SJCRH30 (cell line): ENCODE measurements around the gene MTX1. TPM values are rescaled to one million over a fixed set of nuclear protein-coding genes. Genes with fewer than 3 reads are reported as not detected.
A peak's percentile ranks its signal among the peaks of the same experiment; 100 is the strongest.
"Not testable (repeated sequence)": the region's sequence is repeated elsewhere in the genome, so short reads cannot be mapped to it uniquely, and the experiment has no call there.

ENCODE experiments used
- DNase-seq, 2 experiments: peaks; one replicate each; pipeline ENCODE4 v3.0.0-alpha.2; 2015 to 2020
- H3K27ac ChIP-seq: fragments of 250-450 bp; sonication (Bioruptor Pico); 2 replicates; pipeline ENCODE4 v1.5.1; 2020; ENCODE audit warnings: mild to moderate bottlenecking, moderate library complexity
- H3K27me3 ChIP-seq: fragments of 250-450 bp; sonication (Bioruptor Pico); 2 replicates; pipeline ENCODE4 v1.5.1; 2020; ENCODE audit warnings: mild to moderate bottlenecking, moderate library complexity
- H3K36me3 ChIP-seq: fragments of 250-450 bp; sonication (Bioruptor Pico); 2 replicates; pipeline ENCODE4 v1.5.1; 2020; ENCODE audit warnings: mild to moderate bottlenecking, moderate library complexity
- H3K4me1 ChIP-seq: fragments of 250-450 bp; sonication (Bioruptor Pico); 2 replicates; pipeline ENCODE4 v1.5.1; 2020; ENCODE audit warnings: mild to moderate bottlenecking, moderate library complexity
- H3K4me3 ChIP-seq: fragments of 250-450 bp; sonication (Bioruptor Pico); 2 replicates; pipeline ENCODE4 v1.5.1; 2020; ENCODE audit warnings: mild to moderate bottlenecking, moderate library complexity
- H3K9me3 ChIP-seq: fragments of 250-450 bp; sonication (Bioruptor Pico); replicated peaks from 2 replicates; pipeline ENCODE4 v1.5.1; 2020; ENCODE audit warnings: mild to moderate bottlenecking, moderate library complexity
- total RNA-seq: library from RNA; depleted of rRNA; stranded (reverse); fragments of >200 nt; shearing (Covaris generic); gene quantifications from 2 replicates; pipeline ENCODE4 v1.2.3, GENCODE V29; 2014

MTX1 gene
- total RNA-seq, 1 experiment from 2014 or later: 25.2 TPM

DNA sequence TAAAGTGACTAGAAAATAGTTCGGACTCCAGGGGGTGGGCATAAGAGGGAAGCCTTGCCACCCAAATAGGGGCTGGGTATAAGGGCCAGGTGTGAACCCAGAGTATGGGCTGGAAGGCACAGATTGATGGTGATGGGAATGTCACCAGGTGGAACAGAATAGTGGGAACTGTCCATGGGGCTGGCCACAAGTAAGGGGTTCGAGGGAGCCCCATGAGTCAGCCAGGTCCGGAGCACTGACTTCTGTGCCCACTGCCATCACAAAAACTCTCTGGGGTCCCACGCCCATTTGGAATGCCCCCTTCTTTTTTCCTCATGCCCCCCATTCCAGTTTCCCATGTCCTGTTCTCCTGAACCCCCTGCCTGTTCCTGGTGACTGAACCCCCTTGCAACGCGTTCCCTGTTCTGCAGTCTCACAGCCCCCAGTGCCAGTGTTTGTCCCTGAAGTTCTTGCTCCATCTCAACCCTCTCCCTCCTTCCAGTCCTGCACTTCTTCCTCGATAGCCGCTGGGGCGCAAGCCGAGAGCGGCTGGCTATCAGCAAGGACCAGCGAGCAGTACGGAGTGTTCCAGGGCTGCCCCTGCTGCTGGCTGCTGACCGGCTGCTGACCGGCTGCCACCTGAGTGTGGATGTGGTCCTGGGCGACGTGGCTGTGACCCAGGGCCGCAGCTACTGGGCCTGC, 27.0 kb upstream of the MTX1 start:
- H3K9me3 ChIP-seq: no peaks in the 10 kb centered on the region
- no peak for DNase-seq
- no peak overlapping the region for H3K4me3 ChIP-seq

DNA sequence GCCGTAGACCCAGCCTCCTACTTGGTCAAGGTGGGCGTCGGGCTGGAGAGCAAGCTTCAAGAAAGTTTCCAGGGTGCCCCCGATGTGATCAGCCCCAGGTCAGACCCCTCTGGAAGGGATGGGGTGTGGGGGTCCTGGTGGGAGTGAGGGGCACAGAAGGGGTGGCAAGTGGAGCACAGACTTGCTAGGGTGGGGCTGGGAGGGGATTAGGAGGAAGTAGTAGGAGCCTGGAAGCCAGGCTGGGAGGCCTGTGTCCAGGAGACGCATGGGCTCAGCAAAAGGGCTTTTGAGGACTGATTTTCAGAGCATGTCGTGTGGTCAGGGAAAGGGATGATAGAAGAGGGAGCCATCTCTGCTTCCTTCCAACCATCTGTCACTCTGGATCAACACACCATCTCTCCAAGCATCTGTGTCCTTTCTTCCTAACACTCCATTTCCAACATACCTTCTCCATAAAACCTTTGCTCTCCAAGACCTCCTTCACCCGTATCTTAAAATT, 26.4 kb upstream of the MTX1 start:
- Histone ChIP-seq H3K27ac (no peak overlapping the region), H3K4me3 (no peak overlapping the region), H3K36me3 (no peaks in the 10 kb centered on the region), H3K27me3 (no peaks in the 10 kb centered on the region), H3K4me1 (peaks cover 3% of the 10 kb centered on the region; the same call in 1 of the 2 replicates), H3K9me3 (no peaks in the 10 kb centered on the region)
- DNase-seq: no peak

More for the DNA sequence above, 27.0 kb upstream of the MTX1 start:
- no peak overlapping the region for H3K27ac ChIP-seq
- no peaks in the 10 kb centered on the region for H3K27me3 ChIP-seq
- peaks cover 3% of the 10 kb centered on the region; the same call in 1 of the 2 replicates for H3K4me1 ChIP-seq
- no peaks in the 10 kb centered on the region for H3K36me3 ChIP-seq

DNA sequence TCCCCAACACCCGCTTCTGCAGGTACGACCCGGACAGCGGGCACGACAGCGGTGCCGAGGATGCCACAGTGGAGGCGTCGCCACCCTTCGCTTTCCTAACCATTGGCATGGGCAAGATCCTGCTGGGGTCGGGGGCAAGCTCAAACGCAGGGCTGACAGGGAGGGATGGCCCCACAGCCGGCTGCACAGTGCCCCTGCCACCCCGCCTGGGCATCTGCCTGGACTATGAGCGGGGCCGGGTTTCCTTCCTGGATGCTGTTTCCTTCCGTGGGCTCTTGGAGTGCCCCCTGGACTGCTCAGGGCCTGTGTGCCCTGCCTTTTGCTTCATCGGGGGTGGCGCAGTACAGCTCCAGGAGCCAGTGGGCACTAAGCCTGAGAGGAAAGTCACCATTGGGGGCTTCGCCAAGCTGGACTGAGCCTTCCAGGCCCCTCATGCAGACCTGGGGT, 24.7 kb upstream of the MTX1 start:
- no peak overlapping the region for H3K4me3 ChIP-seq
- H3K36me3 ChIP-seq: no peaks in the 10 kb centered on the region
- H3K4me1 ChIP-seq: peaks cover 3% of the 10 kb centered on the region; the same call in 1 of the 2 replicates
- no peaks in the 10 kb centered on the region for H3K9me3 ChIP-seq
- no peaks in the 10 kb centered on the region for H3K27me3 ChIP-seq
- no peak overlapping the region for H3K27ac ChIP-seq
- no peak for DNase-seq

DNA sequence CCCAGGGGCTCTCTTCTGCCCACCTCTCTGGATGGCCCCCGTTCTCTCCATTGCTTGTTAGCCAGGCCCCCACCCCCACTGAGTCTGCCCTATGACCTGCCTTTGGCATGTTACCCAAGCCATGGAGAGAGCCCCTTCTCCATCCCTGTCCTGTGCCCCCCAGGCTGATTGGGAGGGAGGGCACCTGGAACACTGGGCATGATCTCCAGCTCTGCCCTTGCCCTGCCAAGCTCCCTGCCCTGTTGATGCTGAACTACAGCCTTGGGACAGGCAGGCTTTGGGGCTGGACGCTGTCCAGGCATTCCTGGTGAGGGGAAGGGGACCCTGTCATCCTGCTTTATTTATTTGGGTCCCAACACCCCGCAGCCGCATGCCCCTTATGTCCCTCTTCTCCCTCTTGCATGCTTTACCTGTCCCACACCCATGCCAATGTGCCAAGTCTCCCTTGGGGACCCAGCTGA, 24.1 kb upstream of the MTX1 start:
- Histone ChIP-seq H3K9me3 (no peaks in the 10 kb centered on the region), H3K27me3 (no peaks in the 10 kb centered on the region), H3K27ac (no peak overlapping the region), H3K4me3 (no peak overlapping the region), H3K4me1 (peaks cover 3% of the 10 kb centered on the region; the same call in 1 of the 2 replicates), H3K36me3 (no peaks in the 10 kb centered on the region)
- DNase-seq: no peak

DNA sequence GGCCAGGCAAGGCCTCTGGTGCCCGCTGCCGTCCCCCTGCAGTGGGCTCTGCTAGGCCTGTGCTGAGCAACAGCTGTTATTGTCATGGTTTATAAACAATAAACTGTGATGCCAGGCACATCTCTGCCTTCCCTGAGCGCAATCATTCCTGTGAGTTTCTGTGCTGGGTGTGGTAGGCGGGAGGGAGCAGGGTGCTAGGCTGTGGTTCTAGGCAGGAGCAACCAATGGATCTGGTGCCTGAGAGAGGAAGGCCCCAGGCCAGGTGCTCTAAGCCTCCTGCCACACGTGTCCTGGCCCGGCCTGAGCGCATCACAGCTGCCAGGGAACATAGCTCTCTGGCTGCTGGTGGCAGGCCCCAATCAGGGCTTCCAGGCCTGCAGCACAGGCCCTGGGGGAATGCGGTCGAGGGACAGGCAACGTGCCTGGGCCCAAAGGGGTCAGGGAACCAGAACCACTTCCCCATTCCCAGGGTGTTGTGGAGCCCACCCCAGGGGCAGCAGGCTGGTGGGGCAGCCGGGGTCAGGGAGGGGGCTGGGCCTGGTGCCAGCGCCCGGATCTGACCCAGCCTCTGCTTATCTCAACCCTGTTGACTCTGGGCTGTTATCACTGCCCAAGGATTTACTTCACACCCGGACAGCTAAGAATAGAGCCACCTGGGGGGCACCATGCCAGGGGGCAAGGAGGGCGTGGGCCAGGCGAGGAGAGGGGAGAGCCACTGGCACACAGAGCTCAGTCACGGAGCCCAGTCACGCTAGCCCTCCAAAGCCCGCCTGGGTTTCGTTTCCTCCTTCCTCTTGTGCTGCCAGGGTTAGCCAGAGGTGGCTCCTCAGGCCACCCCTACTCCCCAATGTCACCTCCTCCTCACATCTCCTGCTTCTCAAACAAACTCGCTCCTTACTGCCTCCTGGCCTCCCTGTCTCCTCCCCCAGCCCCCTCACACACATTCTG, 23.4 kb upstream of the MTX1 start:
- peak; percentile 35 to 42 for DNase-seq
- no peaks in the 10 kb centered on the region for H3K27me3 ChIP-seq
- H3K36me3 ChIP-seq: no peaks in the 10 kb centered on the region
- no peak overlapping the region for H3K27ac ChIP-seq
- H3K9me3 ChIP-seq: no peaks in the 10 kb centered on the region
- H3K4me1 ChIP-seq: peaks cover 3% of the 10 kb centered on the region; the same call in 1 of the 2 replicates
- no peak overlapping the region for H3K4me3 ChIP-seq

DNA sequence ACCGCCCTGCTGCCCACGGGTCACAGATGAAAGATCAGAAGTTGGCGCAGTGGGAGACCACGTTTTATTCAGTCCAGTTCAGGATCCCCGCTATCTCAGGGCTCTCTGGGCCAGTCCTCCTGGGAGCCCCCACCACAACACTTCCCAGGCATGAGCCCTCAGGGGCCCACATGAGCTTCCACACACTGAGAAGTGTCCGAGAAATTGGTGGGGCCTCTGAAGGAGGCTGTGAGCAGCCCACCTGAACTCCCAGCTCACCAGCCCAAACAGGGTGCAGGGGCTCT, 22.8 kb upstream of the MTX1 start:
- Histone ChIP-seq H3K9me3 (no peaks in the 10 kb centered on the region), H3K27ac (no peak overlapping the region), H3K36me3 (no peaks in the 10 kb centered on the region), H3K4me1 (peaks cover 3% of the 10 kb centered on the region; the same call in 1 of the 2 replicates), H3K27me3 (no peaks in the 10 kb centered on the region), H3K4me3 (no peak overlapping the region)
- DNase-seq: no peak

GRCh38 chr1:155186067-155186793, 22.3 kb upstream of the MTX1 start:
- no peak for DNase-seq
- H3K4me3 ChIP-seq: no peak overlapping the region
- H3K36me3 ChIP-seq: no peaks in the 10 kb centered on the region
- H3K27me3 ChIP-seq: no peaks in the 10 kb centered on the region
- no peaks in the 10 kb centered on the region for H3K9me3 ChIP-seq
- peaks cover 3% of the 10 kb centered on the region; the same call in 1 of the 2 replicates for H3K4me1 ChIP-seq
- H3K27ac ChIP-seq: no peak overlapping the region

DNA sequence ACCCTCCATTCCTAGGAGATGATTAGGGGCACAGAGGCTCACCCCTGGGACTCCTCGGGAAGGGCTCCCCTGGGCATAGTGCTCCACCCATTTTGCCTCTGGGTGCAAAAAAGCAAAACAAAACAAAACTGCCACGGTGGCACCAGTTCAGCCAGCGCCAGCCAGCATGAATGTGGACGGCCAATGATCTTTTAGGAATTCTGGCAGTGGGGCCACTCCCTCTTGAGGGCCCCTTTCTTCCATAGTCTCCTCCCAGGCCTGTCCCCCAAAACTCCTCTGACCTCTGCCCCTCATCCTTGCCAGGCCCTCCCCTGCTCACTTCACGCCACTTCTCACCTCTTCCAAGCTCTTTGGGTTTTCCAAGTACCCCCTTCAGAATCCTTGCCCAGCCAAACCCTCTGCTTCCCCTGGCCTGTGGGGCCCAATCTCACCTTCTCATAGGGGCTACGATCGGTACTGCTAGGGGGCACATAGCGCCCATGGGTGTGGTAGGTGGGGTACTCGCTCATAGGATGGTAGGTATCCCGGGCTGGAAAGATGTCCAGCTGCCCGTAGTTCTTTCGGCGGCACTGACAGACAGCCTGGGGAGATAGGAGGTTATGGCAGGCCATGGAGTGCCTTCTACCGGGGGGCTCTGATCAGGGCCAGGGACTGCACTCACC, 21.6 kb upstream of the MTX1 start:
- DNase-seq: no peak
- H3K9me3 ChIP-seq: no peaks in the 10 kb centered on the region
- H3K4me3 ChIP-seq: no peak overlapping the region
- H3K27ac ChIP-seq: no peak overlapping the region
- H3K4me1 ChIP-seq: peaks cover 3% of the 10 kb centered on the region; the same call in 1 of the 2 replicates
- H3K36me3 ChIP-seq: no peaks in the 10 kb centered on the region
- H3K27me3 ChIP-seq: no peaks in the 10 kb centered on the region

DNA sequence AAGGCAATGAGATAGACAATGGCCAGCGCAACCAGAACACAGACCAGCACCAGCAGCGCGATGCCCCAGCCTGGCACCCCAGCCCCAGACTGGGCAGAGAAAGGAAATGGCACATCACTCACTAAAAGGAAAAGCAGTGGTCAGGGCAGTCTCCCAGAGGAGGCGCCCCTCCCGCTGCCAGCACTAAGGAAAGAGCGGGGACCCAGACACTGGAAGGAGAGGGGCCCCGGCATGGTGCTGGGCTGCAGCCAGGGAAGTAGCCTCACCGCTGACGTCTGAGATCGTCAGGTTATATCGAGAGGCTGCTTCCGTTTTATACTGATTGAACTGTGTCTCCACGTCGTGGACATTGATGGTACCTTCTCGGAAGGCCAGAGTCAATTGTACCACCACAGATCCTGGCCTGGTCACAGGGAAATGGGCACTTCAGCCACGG, 21.0 kb upstream of the MTX1 start:
- Histone ChIP-seq H3K27me3 (no peaks in the 10 kb centered on the region), H3K4me1 (peaks cover 3% of the 10 kb centered on the region; the same call in 1 of the 2 replicates), H3K9me3 (no peaks in the 10 kb centered on the region), H3K27ac (no peak overlapping the region), H3K36me3 (no peaks in the 10 kb centered on the region), H3K4me3 (no peak overlapping the region)
- no peak for DNase-seq

- Histone ChIP-seq H3K4me1 (peaks cover 3% of the 10 kb centered on the region; the same call in 1 of the 2 replicates), H3K9me3 (no peaks in the 10 kb centered on the region), H3K4me3 (no peak overlapping the region), H3K36me3 (no peaks in the 10 kb centered on the region), H3K27ac (no peak overlapping the region), H3K27me3 (no peaks in the 10 kb centered on the region)
- no peak for DNase-seq
These were observed 20.2 kb upstream of the MTX1 start for GRCh38 chr1:155188268-155188667.

DNA sequence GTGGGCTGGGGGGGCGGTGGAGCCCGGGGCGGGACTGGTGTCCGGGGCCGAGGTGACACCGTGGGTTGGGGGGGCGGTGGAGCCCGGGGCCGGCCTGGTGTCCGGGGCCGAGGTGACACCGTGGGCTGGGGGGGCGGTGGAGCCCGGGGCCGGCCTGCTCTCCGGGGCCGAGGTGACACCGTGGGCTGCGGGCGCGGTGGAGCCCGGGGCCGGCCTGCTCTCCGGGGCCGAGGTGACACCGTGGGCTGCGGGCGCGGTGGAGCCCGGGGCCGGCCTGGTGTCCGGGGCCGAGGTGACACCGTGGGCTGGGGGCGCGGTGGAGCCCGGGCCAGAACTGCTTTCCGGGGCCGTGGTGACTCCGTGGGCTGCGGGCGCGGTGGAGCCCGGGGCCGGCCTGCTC, 18.6 kb upstream of the MTX1 start:
- H3K4me3 ChIP-seq, H3K36me3 ChIP-seq, DNase-seq, H3K9me3 ChIP-seq, H3K27ac ChIP-seq, H3K27me3 ChIP-seq, H3K4me1 ChIP-seq: not testable (repeated sequence)

DNA sequence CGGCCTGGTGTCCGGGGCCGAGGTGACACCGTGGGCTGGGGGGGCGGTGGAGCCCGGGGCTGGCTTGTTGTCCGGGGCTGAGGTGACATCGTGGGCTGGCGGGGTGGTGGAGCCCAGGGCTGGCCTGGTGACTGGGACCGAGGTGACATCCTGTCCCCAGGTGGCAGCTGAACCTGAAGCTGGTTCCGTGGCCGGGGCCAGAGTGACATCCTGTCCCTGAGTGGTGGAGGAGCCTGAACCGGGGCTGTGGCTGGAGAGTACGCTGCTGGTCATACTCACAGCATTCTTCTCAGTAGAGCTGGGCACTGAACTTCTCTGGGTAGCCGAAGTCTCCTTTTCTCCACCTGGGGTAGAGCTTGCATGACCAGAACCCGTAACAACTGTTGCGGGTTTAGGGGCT, 16.6 kb upstream of the MTX1 start:
- no peak overlapping the region for H3K4me3 ChIP-seq
- peaks cover 3% of the 10 kb centered on the region; the same call in 1 of the 2 replicates for H3K4me1 ChIP-seq
- H3K9me3 ChIP-seq: no peaks in the 10 kb centered on the region
- no peaks in the 10 kb centered on the region for H3K36me3 ChIP-seq
- H3K27ac ChIP-seq: no peak overlapping the region
- DNase-seq: no peak
- no peaks in the 10 kb centered on the region for H3K27me3 ChIP-seq

GRCh38 chr1:155192346-155193274, 15.9 kb upstream of the MTX1 start:
- H3K4me3 ChIP-seq: peak overlapping the region; percentile 56

More at GRCh38 chr1:155192346-155193274, 15.9 kb upstream of the MTX1 start:
- Histone ChIP-seq H3K4me1 (peaks cover 3% of the 10 kb centered on the region; the same call in 1 of the 2 replicates), H3K27me3 (no peaks in the 10 kb centered on the region), H3K36me3 (no peaks in the 10 kb centered on the region), H3K27ac (peak overlapping the region; percentile 62; the same call in 1 of the 2 replicates), H3K9me3 (no peaks in the 10 kb centered on the region)
- peak in 1 of 2 experiments; percentile 54 for DNase-seq
